ENCODE data around the gene QRICH2.

GRCh38 chr17:76243826-76244679 lies 64.0 kb downstream of the QRICH2 start:
- TF ChIP-seq POLR2AphosphoS5 (IDR thresholded peaks at IDR 0.05): no peak
- no peak for TF ChIP-seq CTCF (IDR thresholded peaks at IDR 0.05)

All from gastroesophageal sphincter (tissue), 3 donors.